IMR-90 (cell line): ENCODE results near the gene ASMTL. TPM values are rescaled to one million over a fixed set of nuclear protein-coding genes. Genes with fewer than 3 reads are reported as not detected.
A peak's percentile ranks its signal among the peaks of the same experiment; 100 is the strongest.

Experiments used
- ATAC-seq: fragments of 200-7000 bp; cut with Tn5 transposase; 2 replicates; pipeline ENCODE4 v1.9.1; 2020; ENCODE audit warnings: low read depth, mild to moderate bottlenecking, moderate library complexity
- BruUV-seq: library from RNA; stranded (reverse); fragments of 400-500 nt; replicated peaks from 2 replicates; lab custom pipeline; 2021; lab: Mats Ljungman, UMichigan
- CTCF ChIA-PET: fragments of 300-600 bp; formaldehyde crosslinking; extraction: SDS; loops from one replicate; lab custom pipeline; 2021; ENCODE audit warnings: antibody characterized with exemption; lab: Yijun Ruan, JAX
- POLR2A ChIA-PET: fragments of 300-600 bp; sonication (Branson Sonifier 250); formaldehyde crosslinking; loops from one replicate; lab custom pipeline; 2022; ENCODE audit warnings: antibody characterized with exemption; ENCODE audit not compliant: unreplicated experiment; lab: Charles Lee
- DNase-seq: peaks from one replicate; pipeline ENCODE4 v3.0.0; 2013
- H2AFZ ChIP-seq: replicated peaks from 2 replicates; pipeline ENCODE3; 2013; ENCODE audit warnings: low read length, mild to moderate bottlenecking; ENCODE audit not compliant: poor library complexity
- H2AK5ac ChIP-seq: 2 replicates; pipeline ENCODE4 v1.6.1; 2013; ENCODE audit warnings: low read depth, low read length, inconsistent platforms
- H2AK9ac ChIP-seq: replicated peaks from 2 replicates; pipeline ENCODE3; 2013; ENCODE audit warnings: mild to moderate bottlenecking, low read depth, low read length, moderate library complexity; ENCODE audit not compliant: poor library complexity
- H2BK120ac ChIP-seq: 2 replicates; pipeline ENCODE4 v1.6.1; 2013; ENCODE audit warnings: low read depth, low read length, inconsistent platforms
- H2BK15ac ChIP-seq: 3 replicates; pipeline ENCODE4 v1.6.1; 2013; ENCODE audit warnings: low read depth, low read length, inconsistent platforms
- H2BK20ac ChIP-seq: 2 replicates; pipeline ENCODE4 v1.6.1; 2013; ENCODE audit warnings: low read depth, mild to moderate bottlenecking, inconsistent platforms, low read length, moderate library complexity
- H2BK5ac ChIP-seq: 2 replicates; pipeline ENCODE4 v1.6.1; 2013; ENCODE audit warnings: mild to moderate bottlenecking, low read depth, low read length, inconsistent platforms; ENCODE audit not compliant: poor library complexity, severe bottlenecking
- H3K14ac ChIP-seq: replicated peaks from 2 replicates; pipeline ENCODE4 v1.6.1; 2013; ENCODE audit warnings: low read depth, low read length, inconsistent platforms
- H3K18ac ChIP-seq: 2 replicates; pipeline ENCODE4 v1.6.1; 2013; ENCODE audit warnings: low read depth, low read length, control low read depth
- H3K23ac ChIP-seq: 2 replicates; pipeline ENCODE4 v1.6.1; 2013; ENCODE audit warnings: low read depth, low read length, inconsistent platforms
- H3K27ac ChIP-seq: 2 replicates; pipeline ENCODE4 v1.5.1; 2013; ENCODE audit warnings: mild to moderate bottlenecking, control low read depth, low read length; ENCODE audit not compliant: insufficient read depth
- H3K27me3 ChIP-seq: 2 replicates; pipeline ENCODE4 v1.6.1; 2013; ENCODE audit warnings: low read length; ENCODE audit not compliant: control insufficient read depth, insufficient read depth
- H3K36me3 ChIP-seq: 2 replicates; pipeline ENCODE4 v1.6.1; 2013; ENCODE audit warnings: low read length, mixed read lengths; ENCODE audit not compliant: control insufficient read depth, insufficient read depth
- H3K4ac ChIP-seq: 2 replicates; pipeline ENCODE4 v1.6.1; 2013; ENCODE audit warnings: low read depth, low read length, inconsistent platforms
- H3K4me1 ChIP-seq: 2 replicates; pipeline ENCODE4 v1.6.1; 2013; ENCODE audit warnings: low read length, mixed read lengths; ENCODE audit not compliant: control insufficient read depth, insufficient read depth
- H3K4me2 ChIP-seq: 2 replicates; pipeline ENCODE4 v1.6.1; 2013; ENCODE audit warnings: low read depth, mild to moderate bottlenecking, control low read depth, low read length, moderate library complexity
- H3K4me3 ChIP-seq: 2 replicates; pipeline ENCODE4 v1.5.1; 2013; ENCODE audit warnings: low read depth, mild to moderate bottlenecking, control low read depth, low read length, moderate library complexity; ENCODE audit not compliant: insufficient read depth
- H3K56ac ChIP-seq: 2 replicates; pipeline ENCODE4 v1.6.1; 2013; ENCODE audit warnings: low read length, inconsistent platforms; ENCODE audit not compliant: insufficient read depth; ENCODE audit errors: extremely low read depth
- H3K79me1 ChIP-seq, 2 experiments: 2 replicates each; pipeline ENCODE4 v1.6.1; 2013; ENCODE audit warnings: low read length in 2 of 2, inconsistent platforms in 1 of 2, low read depth in 1 of 2
- H3K9ac ChIP-seq: 2 replicates; pipeline ENCODE4 v1.6.1; 2013; ENCODE audit warnings: low read depth, low read length, control low read depth
- H3K9me1 ChIP-seq: 2 replicates; pipeline ENCODE4 v1.6.1; 2013; ENCODE audit warnings: low read length, inconsistent platforms; ENCODE audit not compliant: insufficient read depth
- H3K9me3 ChIP-seq: 2 replicates; pipeline ENCODE4 v1.6.1; 2013; ENCODE audit warnings: low read length; ENCODE audit not compliant: control insufficient read depth, insufficient read depth
- H4K20me1 ChIP-seq: 2 replicates; pipeline ENCODE4 v1.6.1; 2013; ENCODE audit warnings: low read length, inconsistent platforms; ENCODE audit not compliant: insufficient read depth
- H4K5ac ChIP-seq: 2 replicates; pipeline ENCODE4 v1.6.1; 2013; ENCODE audit warnings: mild to moderate bottlenecking, low read depth, low read length, control low read depth
- H4K8ac ChIP-seq, 2 experiments: 2 replicates each; pipeline ENCODE4 v1.6.1; 2013; ENCODE audit warnings: low read depth in 2 of 2, low read length in 2 of 2, control low read depth in 1 of 2, inconsistent platforms in 1 of 2
- H4K91ac ChIP-seq: 2 replicates; pipeline ENCODE4 v1.6.1; 2013; ENCODE audit warnings: low read depth, low read length, inconsistent platforms; ENCODE audit not compliant: insufficient read depth
- BHLHE40 ChIP-seq: fragments of 150-350 bp; IDR thresholded peaks from 2 replicates; pipeline ENCODE4 v1.6.1; 2016; ENCODE audit warnings: mild to moderate bottlenecking, low read depth, low read length
- CEBPB ChIP-seq: IDR thresholded peaks from 2 replicates; pipeline ENCODE4 v1.6.1; 2012; ENCODE audit warnings: low read depth, low read length, improper control_type of control experiment
- CHD1 ChIP-seq: IDR thresholded peaks from 2 replicates; pipeline ENCODE4 v1.6.1; 2012; ENCODE audit warnings: low read depth, low read length, improper control_type of control experiment
- FOS ChIP-seq: fragments of 150-350 bp; IDR thresholded peaks from 2 replicates; pipeline ENCODE4 v1.6.1; 2016; ENCODE audit warnings: low read depth, low read length
- MAFK ChIP-seq: IDR thresholded peaks from 2 replicates; pipeline ENCODE4 v1.6.1; 2012; ENCODE audit warnings: low read depth, low read length, improper control_type of control experiment
- MAZ ChIP-seq: IDR thresholded peaks from 2 replicates; pipeline ENCODE4 v1.6.1; 2012; ENCODE audit warnings: low read depth, mild to moderate bottlenecking, low read length, improper control_type of control experiment, moderate library complexity, borderline replicate concordance
- MXI1 ChIP-seq: IDR thresholded peaks from 2 replicates; pipeline ENCODE4 v1.6.1; 2012; ENCODE audit warnings: low read depth, mild to moderate bottlenecking, low read length, moderate library complexity, borderline replicate concordance
- NFE2L2 ChIP-seq: fragments of 150-350 bp; IDR thresholded peaks from 2 replicates; pipeline ENCODE4 v1.6.1; 2016; ENCODE audit warnings: low read depth, mild to moderate bottlenecking, low read length
- POLR2A ChIP-seq: IDR thresholded peaks from 2 replicates; pipeline ENCODE4 v1.6.1; 2012; ENCODE audit warnings: mild to moderate bottlenecking, low read depth, low read length
- RCOR1 ChIP-seq: IDR thresholded peaks from 2 replicates; pipeline ENCODE4 v1.6.1; 2012; ENCODE audit warnings: mild to moderate bottlenecking, low read length, improper control_type of control experiment; ENCODE audit not compliant: insufficient replicate concordance
- RFX5 ChIP-seq: IDR thresholded peaks from 2 replicates; pipeline ENCODE4 v1.8.0; 2012; ENCODE audit warnings: low read depth, mild to moderate bottlenecking, low read length, moderate library complexity
- SMC3 ChIP-seq: fragments of 150-350 bp; IDR thresholded peaks from 2 replicates; pipeline ENCODE4 v1.6.1; 2016; ENCODE audit warnings: low read depth, mild to moderate bottlenecking, antibody characterized with exemption, low read length, moderate library complexity
- WGBS, 2 experiments: methylation state at CpG; one replicate each; pipeline versions ENCODE4 v1.1.5 to v1.1.7; 2013; ENCODE audit warnings: missing lambda C conversion rate in 2 of 2; ENCODE audit not compliant: insufficient read length in 1 of 2; ENCODE audit errors: extremely low coverage in 2 of 2; 5-methylcytosine and 5-hydroxymethylcytosine counted together
- dilution Hi-C: fragments of 300-500 bp; cut with HindIII; formaldehyde crosslinking; loops from one replicate; pipeline ENCODE4 v1.14.3; 2018; ENCODE audit warnings: low sequenced_read_pairs; ENCODE audit not compliant: unreplicated experiment
- in situ Hi-C: fragments of 300-500 bp; cut with MboI; formaldehyde crosslinking; loops from 3 replicates; pipeline ENCODE4 v1.14.3; 2019; ENCODE audit warnings: low sequenced_read_pairs, inconsistent platforms, mixed read lengths
- intact Hi-C: fragments of 100-400 bp; cut with micrococcal nuclease; formaldehyde crosslinking; loops from 2 replicates; pipeline ENCODE4 v1.10.0; 2022
- polyA plus RNA-seq, 3 experiments: library from polyadenylated mRNA; depleted of rRNA; stranded (reverse); fragments of >200 nt; gene quantifications; 2 replicates each; pipeline ENCODE4 v1.2.3, GENCODE V29; 2012; ENCODE audit warnings: low replicate concordance in 1 of 3
- total RNA-seq: library from RNA; depleted of rRNA; stranded (reverse); fragments of >200 nt; gene quantifications from 2 replicates; pipeline ENCODE4 v1.2.3, GENCODE V29; 2012
- TF ChIP-seq, protein P1 (sequence below): conservative IDR thresholded peaks from 2 replicates; pipeline ENCODE4 v1.5.1; 2012; ENCODE audit warnings: mild to moderate bottlenecking, low read depth, low read length, improper control_type of control experiment
- TF ChIP-seq, protein P2 (sequence below): fragments of 150-350 bp; IDR thresholded peaks from 2 replicates; pipeline ENCODE4 v1.6.1; 2017; ENCODE audit warnings: mild to moderate bottlenecking, antibody characterized with exemption, low read length, low read depth
- TF ChIP-seq, protein P3 (sequence below): fragments of 150-350 bp; IDR thresholded peaks from 2 replicates; pipeline ENCODE4 v1.6.1; 2016; ENCODE audit warnings: low read depth, mild to moderate bottlenecking, low read length, moderate library complexity, borderline replicate concordance

ASMTL gene
- total and polyA plus RNA-seq, 2 of the 4 experiments (the other 2 are of a cell fraction): 13.4 to 33.4 TPM

DNA sequence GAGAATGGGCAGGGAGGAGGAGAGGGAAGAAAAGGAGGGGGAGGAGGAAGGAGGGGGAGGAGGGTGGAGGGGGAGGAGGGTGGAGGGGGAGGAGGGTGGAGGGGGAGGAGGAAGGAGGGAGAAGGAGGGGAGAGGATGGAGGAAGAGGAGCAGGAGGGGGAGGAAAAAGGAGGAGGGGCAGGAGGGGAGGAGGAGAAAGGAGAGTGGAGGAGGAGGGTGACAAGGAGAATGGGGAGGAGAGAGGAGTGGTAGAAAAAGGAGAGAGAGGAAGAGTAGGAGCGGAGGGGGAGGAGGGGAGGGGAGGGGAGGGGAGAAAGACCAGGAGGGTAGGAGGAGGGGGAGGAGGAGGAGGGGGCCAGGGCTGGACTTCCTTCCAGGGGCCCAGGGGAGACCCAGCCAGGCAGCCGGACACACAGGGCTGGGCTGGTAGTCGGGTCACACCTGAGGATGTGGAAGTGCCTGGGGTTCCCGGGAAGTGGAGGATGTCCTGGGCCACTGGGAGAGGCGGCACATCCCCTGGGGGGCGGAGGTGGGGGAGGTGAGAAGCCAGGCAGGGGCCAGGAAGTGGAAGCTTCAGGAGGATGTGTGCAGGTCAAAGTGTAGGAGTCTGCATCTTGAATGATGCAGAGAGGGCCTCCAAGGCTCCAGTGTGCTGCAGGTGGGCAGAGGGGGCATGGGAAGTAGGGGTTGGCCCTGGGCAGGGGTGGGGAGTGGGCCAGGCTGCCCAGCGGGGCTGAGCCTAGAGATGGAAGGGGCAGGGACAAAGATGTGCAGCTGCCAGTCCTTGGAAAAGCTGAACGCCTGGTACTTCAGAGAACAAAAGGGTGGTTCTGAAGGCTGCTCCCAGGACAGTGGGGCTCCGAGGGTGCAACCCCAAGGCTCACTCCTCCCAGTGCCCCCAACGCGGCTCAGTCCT, 97.3 kb downstream of the ASMTL start:
- Histone ChIP-seq H3K14ac (no peak overlapping the region), H4K91ac (no peak overlapping the region), H4K5ac (no peak overlapping the region), H3K36me3 (peaks cover 8% of the 10 kb centered on the region), H4K20me1 (no peaks in the 10 kb centered on the region), H3K27me3 (no peaks in the 10 kb centered on the region), H3K4me2 (no peak overlapping the region), H2BK120ac (no peak overlapping the region), H3K79me1 (no peaks in the 10 kb centered on the region), H3K9me3 (peaks cover 15% of the 10 kb centered on the region), H3K56ac (no peak overlapping the region), H3K27ac (no peak overlapping the region), H2AK5ac (no peak overlapping the region), H3K9ac (no peak overlapping the region), H3K4ac (no peak overlapping the region), H2BK5ac (no peak overlapping the region), H4K8ac (no peak overlapping the region), H3K4me3 (no peak overlapping the region), H3K18ac (no peak overlapping the region), H2BK20ac (no peak overlapping the region), H3K9me1 (no peaks in the 10 kb centered on the region), H2AFZ (no peak overlapping the region), H3K23ac (no peak overlapping the region), H2AK9ac (no peak overlapping the region), H3K4me1 (no peaks in the 10 kb centered on the region), H2BK15ac (no peak overlapping the region)
- in situ Hi-C loops: no loop called here
- DNase-seq: no peak
- intact Hi-C loops: no loop called here
- WGBS, 2 experiments: 30% methylated on average over 3 of the region's 11 CpGs; no CpG with 5 or more reads in 1 of the 2 experiments
- dilution Hi-C loops: no loop called here
- peak; percentile 27 for ATAC-seq
- ChIA-PET POLR2A (no interaction called here), CTCF (no interaction called here)
- no TSS peak for BruUV-seq
- TF ChIP-seq, protein P1, sequence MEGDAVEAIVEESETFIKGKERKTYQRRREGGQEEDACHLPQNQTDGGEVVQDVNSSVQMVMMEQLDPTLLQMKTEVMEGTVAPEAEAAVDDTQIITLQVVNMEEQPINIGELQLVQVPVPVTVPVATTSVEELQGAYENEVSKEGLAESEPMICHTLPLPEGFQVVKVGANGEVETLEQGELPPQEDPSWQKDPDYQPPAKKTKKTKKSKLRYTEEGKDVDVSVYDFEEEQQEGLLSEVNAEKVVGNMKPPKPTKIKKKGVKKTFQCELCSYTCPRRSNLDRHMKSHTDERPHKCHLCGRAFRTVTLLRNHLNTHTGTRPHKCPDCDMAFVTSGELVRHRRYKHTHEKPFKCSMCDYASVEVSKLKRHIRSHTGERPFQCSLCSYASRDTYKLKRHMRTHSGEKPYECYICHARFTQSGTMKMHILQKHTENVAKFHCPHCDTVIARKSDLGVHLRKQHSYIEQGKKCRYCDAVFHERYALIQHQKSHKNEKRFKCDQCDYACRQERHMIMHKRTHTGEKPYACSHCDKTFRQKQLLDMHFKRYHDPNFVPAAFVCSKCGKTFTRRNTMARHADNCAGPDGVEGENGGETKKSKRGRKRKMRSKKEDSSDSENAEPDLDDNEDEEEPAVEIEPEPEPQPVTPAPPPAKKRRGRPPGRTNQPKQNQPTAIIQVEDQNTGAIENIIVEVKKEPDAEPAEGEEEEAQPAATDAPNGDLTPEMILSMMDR: no peak
- TF ChIP-seq CHD1: no peak
- TF ChIP-seq MAZ: no peak
- no peak for TF ChIP-seq FOS
- no peak for TF ChIP-seq BHLHE40
- TF ChIP-seq MXI1: no peak
- TF ChIP-seq RCOR1: no peak
- no peak for TF ChIP-seq RFX5
- no peak for TF ChIP-seq MAFK
- no peak for TF ChIP-seq POLR2A
- no peak for TF ChIP-seq CEBPB
- TF ChIP-seq SMC3: no peak
- TF ChIP-seq, protein P2, sequence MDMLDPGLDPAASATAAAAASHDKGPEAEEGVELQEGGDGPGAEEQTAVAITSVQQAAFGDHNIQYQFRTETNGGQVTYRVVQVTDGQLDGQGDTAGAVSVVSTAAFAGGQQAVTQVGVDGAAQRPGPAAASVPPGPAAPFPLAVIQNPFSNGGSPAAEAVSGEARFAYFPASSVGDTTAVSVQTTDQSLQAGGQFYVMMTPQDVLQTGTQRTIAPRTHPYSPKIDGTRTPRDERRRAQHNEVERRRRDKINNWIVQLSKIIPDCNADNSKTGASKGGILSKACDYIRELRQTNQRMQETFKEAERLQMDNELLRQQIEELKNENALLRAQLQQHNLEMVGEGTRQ: no peak
- TF ChIP-seq NFE2L2: no peak
- TF ChIP-seq, protein P3, sequence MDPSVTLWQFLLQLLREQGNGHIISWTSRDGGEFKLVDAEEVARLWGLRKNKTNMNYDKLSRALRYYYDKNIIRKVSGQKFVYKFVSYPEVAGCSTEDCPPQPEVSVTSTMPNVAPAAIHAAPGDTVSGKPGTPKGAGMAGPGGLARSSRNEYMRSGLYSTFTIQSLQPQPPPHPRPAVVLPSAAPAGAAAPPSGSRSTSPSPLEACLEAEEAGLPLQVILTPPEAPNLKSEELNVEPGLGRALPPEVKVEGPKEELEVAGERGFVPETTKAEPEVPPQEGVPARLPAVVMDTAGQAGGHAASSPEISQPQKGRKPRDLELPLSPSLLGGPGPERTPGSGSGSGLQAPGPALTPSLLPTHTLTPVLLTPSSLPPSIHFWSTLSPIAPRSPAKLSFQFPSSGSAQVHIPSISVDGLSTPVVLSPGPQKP: no peak
